ENCODE results near the gene NSUN7. TPM values are rescaled to one million over a fixed set of nuclear protein-coding genes. Genes with fewer than 3 reads are reported as not detected.

The NSUN7 gene
- total RNA-seq, 2 experiments from 2014 or later = 0.07 to 0.10 TPM

DNA sequence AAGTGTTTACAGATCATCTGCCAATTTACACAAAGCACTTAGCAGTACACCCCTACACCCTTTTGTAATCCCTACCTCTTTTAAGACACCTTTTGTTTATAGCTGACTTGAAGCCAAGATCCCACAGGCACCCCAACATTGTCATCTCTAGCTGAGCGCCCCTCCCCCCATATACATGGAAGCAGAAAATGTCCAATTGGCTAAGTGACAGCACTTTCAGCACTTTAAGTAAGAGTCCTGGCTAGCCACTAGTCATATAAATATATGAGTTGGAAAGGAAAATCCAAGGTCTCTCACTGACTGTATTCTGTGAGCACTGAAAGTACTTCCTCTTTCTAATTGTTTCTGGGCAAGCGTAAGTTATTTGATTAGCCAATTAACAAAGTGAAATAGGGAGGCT lies 108.2 kb downstream of the NSUN7 start:
- CTCF ChIA-PET = no interaction called here
- DNase-seq = no peak
- intact Hi-C loops (cut with micrococcal nuclease) = no loop called here
- no peaks in the 10 kb centered on the region for H3K36me3 Mint-ChIP-seq
- peaks cover 37% of the 10 kb centered on the region for H3K27me3 Mint-ChIP-seq
- peaks cover 12% of the 10 kb centered on the region for H3K4me1 Mint-ChIP-seq (ENCODE audit: low read depth)
- no peak overlapping the region for H3K4me3 Mint-ChIP-seq
- H3K9me3 Mint-ChIP-seq = no peaks in the 10 kb centered on the region
- POLR2A ChIA-PET = interaction anchor here (0.8 kb wide), 1 partner anchor 10 kb away, joined by 3 read pairs; no protein-coding TSS in a partner anchor
- no peak overlapping the region for H3K27ac Mint-ChIP-seq

DNA sequence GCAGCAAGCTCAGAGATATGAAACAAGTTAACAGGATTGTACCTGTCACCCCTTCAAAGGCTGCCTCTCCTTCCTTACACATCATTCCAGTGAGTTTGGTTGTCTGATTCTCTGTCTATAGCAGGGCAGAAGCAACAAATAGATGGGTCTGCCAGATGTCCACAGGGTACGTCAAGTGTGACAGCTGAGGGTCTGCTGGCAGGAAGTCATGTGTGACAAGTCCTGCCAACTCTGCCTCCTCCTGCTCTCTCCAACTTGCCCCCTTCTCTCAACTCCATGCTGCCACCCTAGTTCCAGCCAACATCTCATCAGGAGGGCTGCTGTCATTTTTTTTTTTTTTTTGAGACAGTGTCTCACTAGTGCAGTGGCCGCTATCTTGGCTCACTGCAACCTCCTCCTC lies 109.2 kb downstream of the NSUN7 start:
- no peak overlapping the region for H3K27ac Mint-ChIP-seq
- H3K36me3 Mint-ChIP-seq = no peaks in the 10 kb centered on the region
- POLR2A ChIA-PET = no interaction called here
- no peak overlapping the region for H3K4me3 Mint-ChIP-seq
- intact Hi-C loops (cut with micrococcal nuclease) = no loop called here
- DNase-seq = no peak
- CTCF ChIA-PET = interaction anchor here (1.0 kb wide), 1 partner anchor 39 kb away, joined by 3 read pairs; no protein-coding TSS in a partner anchor
- H3K9me3 Mint-ChIP-seq = no peaks in the 10 kb centered on the region
- peaks cover 31% of the 10 kb centered on the region for H3K27me3 Mint-ChIP-seq
- H3K4me1 Mint-ChIP-seq (ENCODE audit: low read depth) = peaks cover 12% of the 10 kb centered on the region

Other genes with a start within 250 kb of the NSUN7 start
- gene RBM47, start 120.1 kb upstream of the NSUN7 start, total RNA-seq = 1 to 10 TPM; 1.7 to 2.6 TPM